ENCODE data around the gene KRTAP20-2. TPM values are rescaled to one million over a fixed set of nuclear protein-coding genes. Genes with fewer than 3 reads are reported as not detected.

The KRTAP20-2 gene
- total RNA-seq, 4 donors from 2014 or later, result not detected

GRCh38 chr21:30652891-30653290 is 17.9 kb downstream of the KRTAP20-2 start:
- H3K9me3 ChIP-seq, result no peaks in the 10 kb centered on the region
- no peak overlapping the region for H3K4me3 ChIP-seq
- no peaks in the 10 kb centered on the region for H3K36me3 ChIP-seq
- no peaks in the 10 kb centered on the region for H3K4me1 ChIP-seq
- no peaks in the 10 kb centered on the region for H3K27me3 ChIP-seq
- TF ChIP-seq POLR2A (IDR thresholded peaks at IDR 0.05) (no peak), EP300 (IDR thresholded peaks at IDR 0.05) (no peak)
- TF ChIP-seq, protein P1, sequence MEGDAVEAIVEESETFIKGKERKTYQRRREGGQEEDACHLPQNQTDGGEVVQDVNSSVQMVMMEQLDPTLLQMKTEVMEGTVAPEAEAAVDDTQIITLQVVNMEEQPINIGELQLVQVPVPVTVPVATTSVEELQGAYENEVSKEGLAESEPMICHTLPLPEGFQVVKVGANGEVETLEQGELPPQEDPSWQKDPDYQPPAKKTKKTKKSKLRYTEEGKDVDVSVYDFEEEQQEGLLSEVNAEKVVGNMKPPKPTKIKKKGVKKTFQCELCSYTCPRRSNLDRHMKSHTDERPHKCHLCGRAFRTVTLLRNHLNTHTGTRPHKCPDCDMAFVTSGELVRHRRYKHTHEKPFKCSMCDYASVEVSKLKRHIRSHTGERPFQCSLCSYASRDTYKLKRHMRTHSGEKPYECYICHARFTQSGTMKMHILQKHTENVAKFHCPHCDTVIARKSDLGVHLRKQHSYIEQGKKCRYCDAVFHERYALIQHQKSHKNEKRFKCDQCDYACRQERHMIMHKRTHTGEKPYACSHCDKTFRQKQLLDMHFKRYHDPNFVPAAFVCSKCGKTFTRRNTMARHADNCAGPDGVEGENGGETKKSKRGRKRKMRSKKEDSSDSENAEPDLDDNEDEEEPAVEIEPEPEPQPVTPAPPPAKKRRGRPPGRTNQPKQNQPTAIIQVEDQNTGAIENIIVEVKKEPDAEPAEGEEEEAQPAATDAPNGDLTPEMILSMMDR (IDR thresholded peaks at IDR 0.05), result no peak
- no peak for DNase-seq (ENCODE audit: low spot score in 2 of 2)
- no peak overlapping the region for H3K27ac ChIP-seq

DNA sequence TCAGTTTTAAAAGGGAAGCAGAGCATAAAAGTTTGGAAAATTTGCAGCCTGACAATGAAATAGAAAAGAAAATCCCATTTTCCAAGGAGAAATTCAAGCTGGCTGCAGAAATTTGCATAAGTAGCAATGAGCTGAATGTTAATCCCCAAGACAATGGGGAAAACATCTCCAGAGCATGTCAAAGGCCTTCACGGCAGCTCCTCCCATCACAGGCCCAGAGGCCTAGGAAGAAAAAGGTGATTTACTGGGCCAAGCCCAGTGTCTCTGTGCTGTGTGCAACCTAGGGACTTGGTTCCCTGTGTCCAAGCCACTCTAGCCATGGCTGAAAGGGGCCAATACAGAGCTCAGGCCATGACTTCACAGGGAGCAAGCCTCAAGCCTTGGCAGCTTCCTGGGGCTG is 33.8 kb downstream of the KRTAP20-2 start:
- Histone ChIP-seq H3K9me3 (no peaks in the 10 kb centered on the region), H3K4me1 (no peaks in the 10 kb centered on the region), H3K36me3 (no peaks in the 10 kb centered on the region), H3K27me3 (no peaks in the 10 kb centered on the region), H3K4me3 (no peak overlapping the region), H3K27ac (no peak overlapping the region)
- no peak for DNase-seq (ENCODE audit: low spot score in 2 of 2)
- 91 to 92% methylated on average over 1 of the region's 1 CpG for WGBS, 2 donors
- TF ChIP-seq, protein P1 (IDR thresholded peaks at IDR 0.05), result no peak
- TF ChIP-seq POLR2A (IDR thresholded peaks at IDR 0.05) (no peak), EP300 (IDR thresholded peaks at IDR 0.05) (no peak)

GRCh38 chr21:30672985-30673650 is 38.1 kb downstream of the KRTAP20-2 start:
- Histone ChIP-seq H3K4me3 (no peak overlapping the region), H3K27me3 (no peaks in the 10 kb centered on the region), H3K36me3 (no peaks in the 10 kb centered on the region), H3K27ac (no peak overlapping the region), H3K4me1 (no peaks in the 10 kb centered on the region), H3K9me3 (no peaks in the 10 kb centered on the region)
- WGBS, 2 donors, result 72 to 75% methylated on average over 2 of the region's 2 CpGs
- no peak for DNase-seq (ENCODE audit: low spot score in 2 of 2)
- TF ChIP-seq POLR2A (IDR thresholded peaks at IDR 0.05) (no peak), EP300 (IDR thresholded peaks at IDR 0.05) (no peak)
- TF ChIP-seq, protein P1 (IDR thresholded peaks at IDR 0.05), result no peak

DNA sequence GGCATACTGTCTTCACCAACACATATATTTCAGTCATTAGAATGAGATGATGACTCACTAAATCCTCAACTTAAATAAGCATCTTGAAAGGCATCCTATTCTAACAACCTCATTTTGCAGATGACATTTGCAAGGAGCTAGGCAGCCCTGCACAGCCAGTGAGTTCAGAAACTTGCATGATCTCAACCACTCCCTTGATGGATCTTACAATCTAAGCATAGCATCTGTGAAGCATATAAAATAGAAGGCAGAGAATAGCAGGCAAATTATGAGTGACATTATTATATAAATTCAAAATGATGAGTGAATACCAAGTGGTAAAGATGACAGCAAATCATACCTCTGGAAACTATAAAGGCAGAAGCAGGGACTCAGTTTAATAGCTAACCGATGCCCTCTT is 39.3 kb downstream of the KRTAP20-2 start:
- Histone ChIP-seq H3K36me3 (no peaks in the 10 kb centered on the region), H3K4me3 (no peak overlapping the region), H3K27ac (no peak overlapping the region), H3K4me1 (no peaks in the 10 kb centered on the region), H3K9me3 (no peaks in the 10 kb centered on the region), H3K27me3 (no peaks in the 10 kb centered on the region)
- 78 to 92% methylated on average over 1 of the region's 1 CpG for WGBS, 2 donors
- no peak for DNase-seq (ENCODE audit: low spot score in 2 of 2)
- no peak for TF ChIP-seq POLR2A (IDR thresholded peaks at IDR 0.05)

DNA sequence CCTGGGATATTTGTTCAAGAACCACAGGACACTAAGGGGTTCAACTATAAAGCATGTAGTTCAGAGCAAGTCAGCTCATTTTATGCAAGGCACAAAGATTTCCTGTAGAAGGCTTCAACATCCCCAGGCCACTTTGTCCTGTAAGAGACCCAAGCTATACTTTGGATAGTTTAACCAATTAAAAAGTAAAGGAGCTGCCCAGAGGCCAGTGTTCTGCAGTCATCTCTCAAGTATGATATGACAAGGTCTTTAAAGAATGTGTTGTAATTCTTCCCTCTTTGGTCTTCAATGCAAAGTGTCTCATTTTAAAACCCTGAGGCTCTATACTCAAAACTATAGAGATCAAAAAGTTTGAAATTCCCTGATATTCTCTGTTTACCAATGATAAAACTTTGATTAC is 41.7 kb downstream of the KRTAP20-2 start:
- Histone ChIP-seq H3K9me3 (no peaks in the 10 kb centered on the region), H3K36me3 (no peaks in the 10 kb centered on the region), H3K4me3 (no peak overlapping the region), H3K27ac (no peak overlapping the region), H3K27me3 (no peaks in the 10 kb centered on the region), H3K4me1 (no peaks in the 10 kb centered on the region)
- TF ChIP-seq, protein P1 (IDR thresholded peaks at IDR 0.05), result no peak
- TF ChIP-seq POLR2A (IDR thresholded peaks at IDR 0.05) (no peak), EP300 (IDR thresholded peaks at IDR 0.05) (no peak)
- DNase-seq (ENCODE audit: low spot score in 2 of 2), result no peak

- 19 to 24% methylated on average over 1 of the region's 1 CpG for WGBS, 2 donors
- no peak for DNase-seq (ENCODE audit: low spot score in 2 of 2)
- TF ChIP-seq, protein P1 (IDR thresholded peaks at IDR 0.05), result no peak
- TF ChIP-seq POLR2A (IDR thresholded peaks at IDR 0.05) (no peak), EP300 (IDR thresholded peaks at IDR 0.05) (no peak)
These were observed 45.6 kb downstream of the KRTAP20-2 start for GRCh38 chr21:30680586-30680985.

More at GRCh38 chr21:30680586-30680985, 45.6 kb downstream of the KRTAP20-2 start:
- H3K4me3 ChIP-seq, result no peak overlapping the region
- no peaks in the 10 kb centered on the region for H3K9me3 ChIP-seq
- H3K27me3 ChIP-seq, result no peaks in the 10 kb centered on the region
- no peak overlapping the region for H3K27ac ChIP-seq
- H3K36me3 ChIP-seq, result no peaks in the 10 kb centered on the region
- no peaks in the 10 kb centered on the region for H3K4me1 ChIP-seq

All from tibial nerve (tissue), 4 donors.